Keratinocyte (primary cell): ENCODE results near the gene TBL2. TPM values are rescaled to one million over a fixed set of nuclear protein-coding genes. Genes with fewer than 3 reads are reported as not detected.

ENCODE experiments used
- DNase-seq: peaks from one replicate; pipeline ENCODE4 v3.0.0-alpha.2; 2011; ENCODE audit warnings: low read depth, missing footprints, low spot score
- FAIRE-seq: peaks from 2 replicates; lab custom pipeline; 2011; peaks lifted over from hg19 to GRCh38; lab: Jason Lieb, UNC
- H2AFZ ChIP-seq: 2 replicates; pipeline ENCODE4 v1.6.0; 2012; ENCODE audit warnings: low read length, control low read depth, inconsistent platforms; ENCODE audit not compliant: control insufficient read depth
- H3K27ac ChIP-seq: 2 replicates; pipeline ENCODE4 v1.5.1; 2011; ENCODE audit warnings: low read length; ENCODE audit not compliant: control insufficient read depth, insufficient read depth
- H3K27me3 ChIP-seq: 3 replicates; pipeline ENCODE4 v1.6.0; 2011; ENCODE audit warnings: low read length; ENCODE audit not compliant: control insufficient read depth, insufficient read depth; ENCODE audit errors: extremely low read depth
- H3K36me3 ChIP-seq, 2 experiments: 2 replicates in 1 of 2; 3 replicates in 1 of 2; pipeline ENCODE4 v1.5.1; 2011; ENCODE audit warnings: low read length in 2 of 2, mild to moderate bottlenecking in 1 of 2; ENCODE audit not compliant: control insufficient read depth in 2 of 2, insufficient read depth in 2 of 2; ENCODE audit errors: extremely low read depth in 1 of 2
- H3K4me1 ChIP-seq: 3 replicates; pipeline ENCODE4 v1.5.1; 2011; ENCODE audit warnings: low read length; ENCODE audit not compliant: control insufficient read depth, insufficient read depth; ENCODE audit errors: extremely low read depth
- H3K4me2 ChIP-seq: 3 replicates; pipeline ENCODE4 v1.6.0; 2011; ENCODE audit warnings: low read depth, low read length; ENCODE audit not compliant: control insufficient read depth, insufficient read depth; ENCODE audit errors: extremely low read depth
- H3K4me3 ChIP-seq, 3 experiments: fragments of 200-600 bp in 1 of 3; sonication (generic) in 1 of 3; 2 replicates in 2 of 3; 3 replicates in 1 of 3; pipeline ENCODE4 v1.5.1; 2011 to 2016; ENCODE audit warnings: low read length in 3 of 3, mild to moderate bottlenecking in 3 of 3, control low read depth in 2 of 3, inconsistent platforms in 1 of 3, low read depth in 1 of 3, mixed read lengths in 1 of 3, mixed run types in 1 of 3, moderate library complexity in 1 of 3; ENCODE audit not compliant: control insufficient read depth in 2 of 3, insufficient read depth in 2 of 3; ENCODE audit errors: extremely low read depth in 1 of 3
- H3K79me2 ChIP-seq: 2 replicates; pipeline ENCODE4 v1.6.0; 2012; ENCODE audit warnings: low read length; ENCODE audit not compliant: control insufficient read depth, insufficient read depth
- H3K9ac ChIP-seq: 3 replicates; pipeline ENCODE4 v1.6.0; 2011; ENCODE audit warnings: low read length; ENCODE audit not compliant: control insufficient read depth, insufficient read depth; ENCODE audit errors: extremely low read depth
- H3K9me1 ChIP-seq: 3 replicates; pipeline ENCODE4 v1.6.0; 2011; ENCODE audit warnings: low read length; ENCODE audit not compliant: control insufficient read depth, insufficient read depth; ENCODE audit errors: extremely low read depth
- H3K9me3 ChIP-seq: 2 replicates; pipeline ENCODE4 v1.5.1; 2012; ENCODE audit warnings: low read depth, low read length; ENCODE audit not compliant: control insufficient read depth
- H4K20me1 ChIP-seq: 3 replicates; pipeline ENCODE4 v1.6.0; 2011; ENCODE audit warnings: low read length; ENCODE audit not compliant: control insufficient read depth, insufficient read depth; ENCODE audit errors: extremely low read depth
- CTCF ChIP-seq, 3 experiments: IDR thresholded peaks in 1 of 3; conservative IDR thresholded peaks in 1 of 3; optimal IDR thresholded peaks in 1 of 3; 2 replicates in 2 of 3; 3 replicates in 1 of 3; pipeline versions ENCODE3 to v1.5.1; 2011; ENCODE audit warnings: low read length in 3 of 3, mild to moderate bottlenecking in 3 of 3, moderate library complexity in 2 of 3, control low read depth in 1 of 3, inconsistent platforms in 1 of 3; ENCODE audit not compliant: insufficient read depth in 2 of 3; ENCODE audit errors: extremely low read depth in 1 of 3
- EZH2 ChIP-seq: IDR thresholded peaks from one replicate; pipeline ENCODE4 v1.6.1; 2012; ENCODE audit warnings: inconsistent platforms, mild to moderate bottlenecking, low read length, moderate library complexity
- dilution Hi-C: fragments of 300-500 bp; cut with MboI; formaldehyde crosslinking; loops from one replicate; pipeline ENCODE4 v1.7.0; 2020; ENCODE audit warnings: low sequenced_read_pairs; ENCODE audit not compliant: extremely low pct_ligation_motif_present
- polyA plus RNA-seq, 5 experiments: library from polyadenylated mRNA; depleted of rRNA in 3 of 5; stranded (reverse) in 3 of 5; stranded (forward) in 1 of 5; unstranded in 1 of 5; fragments of >200 nt; gene quantifications; 1 replicate in 1 of 5; 2 replicates in 3 of 5; 3 replicates in 1 of 5; pipeline versions ENCODE4 v1.2.1 to v1.2.3, GENCODE V29; 2011 to 2012; ENCODE audit warnings: missing spikeins in 2 of 5, low read depth in 1 of 5, low replicate concordance in 1 of 5

The TBL2 gene
- polyA plus RNA-seq, 1 donor (not counting 4 experiments of a cell fraction or from before 2014, with no cell fraction given): 29.4 TPM

GRCh38 chr7:73599151-73599882, 20.9 kb upstream of the TBL2 start:
- H4K20me1 ChIP-seq: no peaks in the 10 kb centered on the region
- no peaks in the 10 kb centered on the region for H3K79me2 ChIP-seq
- dilution Hi-C loops: no loop called here
- FAIRE-seq: no peak
- no peak overlapping the region for H2AFZ ChIP-seq
- DNase-seq: no peak
- no peak overlapping the region for H3K4me2 ChIP-seq
- no peak overlapping the region for H3K27ac ChIP-seq
- H3K9me3 ChIP-seq: no peaks in the 10 kb centered on the region
- TF ChIP-seq EZH2 (no peak), CTCF (optimal IDR thresholded peaks at IDR 0.05 in 1 of 3, IDR thresholded peaks at IDR 0.05 in 1 of 3, conservative IDR thresholded peaks at IDR 0.05 in 1 of 3; ENCODE audit: extremely low read depth in 1 of 3, insufficient read depth in 2 of 3, low read length in 3 of 3) (no peak)
- peaks cover 4% of the 10 kb centered on the region for H3K4me1 ChIP-seq
- no peak overlapping the region for H3K4me3 ChIP-seq
- H3K36me3 ChIP-seq: no peaks in the 10 kb centered on the region
- H3K27me3 ChIP-seq: peaks cover 4% of the 10 kb centered on the region
- no peak overlapping the region for H3K9ac ChIP-seq
- H3K9me1 ChIP-seq: no peaks in the 10 kb centered on the region

- Histone ChIP-seq H3K27me3 (peaks cover 10% of the 10 kb centered on the region), H3K4me3 (no peak overlapping the region), H3K27ac (no peak overlapping the region), H4K20me1 (no peaks in the 10 kb centered on the region), H3K4me2 (no peak overlapping the region), H3K79me2 (no peaks in the 10 kb centered on the region), H3K9me1 (no peaks in the 10 kb centered on the region), H2AFZ (no peak overlapping the region), H3K36me3 (no peaks in the 10 kb centered on the region), H3K9me3 (no peaks in the 10 kb centered on the region), H3K4me1 (peaks cover 4% of the 10 kb centered on the region), H3K9ac (no peak overlapping the region)
- FAIRE-seq (no peak), DNase-seq (no peak)
- no peak for TF ChIP-seq CTCF (optimal IDR thresholded peaks at IDR 0.05 in 1 of 3, IDR thresholded peaks at IDR 0.05 in 1 of 3, conservative IDR thresholded peaks at IDR 0.05 in 1 of 3; ENCODE audit: extremely low read depth in 1 of 3, insufficient read depth in 2 of 3, low read length in 3 of 3)
- dilution Hi-C loops: no loop called here
Observed at GRCh38 chr7:73597978-73598782, 19.8 kb upstream of the TBL2 start.
